Measurements from ENCODE around the gene KRT32. TPM values are rescaled to one million over a fixed set of nuclear protein-coding genes. Genes with fewer than 3 reads are reported as not detected.
A peak's percentile ranks its signal among the peaks of the same experiment; 100 is the strongest.

KRT32 gene
- total and polyA plus RNA-seq, 2 donors (not counting 1 experiment from before 2014, with no cell fraction given), result not detected

DNA sequence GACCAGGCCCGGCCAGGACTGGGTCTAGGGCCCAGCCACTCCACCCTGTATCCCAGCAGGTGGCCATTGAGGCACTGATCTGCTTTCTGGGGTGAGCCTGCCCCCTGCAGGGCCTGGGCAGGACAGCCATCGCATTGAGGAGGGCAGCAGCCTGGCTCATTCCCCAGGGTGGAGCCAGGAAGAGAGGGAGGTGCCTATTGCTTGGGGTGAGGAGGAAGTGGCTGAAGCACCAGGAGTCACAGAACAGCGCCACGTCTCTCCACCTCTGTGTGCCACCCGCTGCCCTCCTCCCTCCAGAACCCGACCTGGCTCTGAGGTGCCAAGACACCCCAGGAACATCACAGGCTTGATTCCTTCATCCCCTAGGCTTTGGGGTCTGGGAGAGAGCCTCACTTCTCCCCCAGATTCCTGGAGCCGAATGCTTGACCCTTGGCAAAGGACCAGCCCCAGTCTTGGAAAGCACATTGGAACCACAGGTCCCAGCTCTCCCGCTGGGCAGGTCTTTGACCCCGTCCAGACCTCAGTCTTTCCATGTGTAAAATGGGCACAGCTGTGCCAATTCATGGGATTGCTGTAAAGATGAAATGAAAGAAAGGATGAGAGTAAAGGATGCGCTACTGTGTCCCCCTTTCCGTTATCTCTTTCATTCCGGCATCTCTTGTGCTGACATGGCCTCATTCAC, 29.8 kb upstream of the KRT32 start:
- intact Hi-C loops (cut with micrococcal nuclease), result no loop called here
- Histone ChIP-seq H4K20me1 (ENCODE audit: control insufficient read depth, insufficient read depth, low read length, poor library complexity, severe bottlenecking) (no peaks in the 10 kb centered on the region), H3K4me3 (ENCODE audit: control extremely low read depth in 1 of 5, extremely low read depth in 1 of 5, insufficient read depth in 1 of 5, low read depth in 2 of 5, low read length in 4 of 5) (no peak overlapping the region), H3K4me2 (replicated peaks; ENCODE audit: low read depth, low read length, poor library complexity, severe bottlenecking) (peak overlapping the region; percentile 19), H2AFZ (ENCODE audit: insufficient read depth, low read depth, low read length, poor library complexity, severe bottlenecking) (no peak overlapping the region), H3K4me1 (ENCODE audit: control insufficient read depth in 2 of 2, insufficient read depth in 2 of 2, low read length in 2 of 2) (peaks cover 0 to 20% of the 10 kb centered on the region in 2 donors), H3K79me2 (ENCODE audit: control insufficient read depth, insufficient read depth, low read length) (no peaks in the 10 kb centered on the region), H3K9ac (ENCODE audit: low read length) (no peak overlapping the region), H3K9me3 (ENCODE audit: control extremely low read depth in 1 of 3, control insufficient read depth in 2 of 3, insufficient read depth in 1 of 3, low read length in 2 of 3) (peaks cover 0 to 17% (median 0%) of the 10 kb centered on the region in 3 donors), H3K27me3 (replicated peaks in 1 of 4; ENCODE audit: control extremely low read depth in 1 of 4, control insufficient read depth in 3 of 4, insufficient read depth in 4 of 4, low read length in 3 of 4) (peaks cover 0 to 3% (median 0%) of the 10 kb centered on the region in 4 experiments), H3K36me3 (replicated peaks in 1 of 2; ENCODE audit: control extremely low read depth in 1 of 2, control insufficient read depth in 1 of 2, extremely low read depth in 1 of 2, insufficient read depth in 2 of 2, low read length in 1 of 2) (no peaks in the 10 kb centered on the region), H3K27ac (ENCODE audit: low read length in 2 of 2) (no peak overlapping the region)
- Mint-ChIP-seq H3K27ac (no peak overlapping the region), H3K9me3 (ENCODE audit: insufficient read depth) (no peaks in the 10 kb centered on the region), H3K4me3 (no peak overlapping the region), H3K4me1 (peaks cover 6% of the 10 kb centered on the region), H3K27me3 (peaks cover 36% of the 10 kb centered on the region)
- no peak for TF ChIP-seq EZH2 (IDR thresholded peaks at IDR 0.05; ENCODE audit: borderline replicate concordance, insufficient read depth, low read depth, low read length, poor library complexity, severe bottlenecking)
- TF ChIP-seq, protein P1, sequence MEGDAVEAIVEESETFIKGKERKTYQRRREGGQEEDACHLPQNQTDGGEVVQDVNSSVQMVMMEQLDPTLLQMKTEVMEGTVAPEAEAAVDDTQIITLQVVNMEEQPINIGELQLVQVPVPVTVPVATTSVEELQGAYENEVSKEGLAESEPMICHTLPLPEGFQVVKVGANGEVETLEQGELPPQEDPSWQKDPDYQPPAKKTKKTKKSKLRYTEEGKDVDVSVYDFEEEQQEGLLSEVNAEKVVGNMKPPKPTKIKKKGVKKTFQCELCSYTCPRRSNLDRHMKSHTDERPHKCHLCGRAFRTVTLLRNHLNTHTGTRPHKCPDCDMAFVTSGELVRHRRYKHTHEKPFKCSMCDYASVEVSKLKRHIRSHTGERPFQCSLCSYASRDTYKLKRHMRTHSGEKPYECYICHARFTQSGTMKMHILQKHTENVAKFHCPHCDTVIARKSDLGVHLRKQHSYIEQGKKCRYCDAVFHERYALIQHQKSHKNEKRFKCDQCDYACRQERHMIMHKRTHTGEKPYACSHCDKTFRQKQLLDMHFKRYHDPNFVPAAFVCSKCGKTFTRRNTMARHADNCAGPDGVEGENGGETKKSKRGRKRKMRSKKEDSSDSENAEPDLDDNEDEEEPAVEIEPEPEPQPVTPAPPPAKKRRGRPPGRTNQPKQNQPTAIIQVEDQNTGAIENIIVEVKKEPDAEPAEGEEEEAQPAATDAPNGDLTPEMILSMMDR (IDR thresholded peaks at IDR 0.05), result no peak
- POLR2A ChIA-PET, result no interaction called here
- 47% methylated on average over 10 of the region's 12 CpGs for WGBS (ENCODE audit: insufficient coverage)
- CTCF ChIA-PET, result no interaction called here
- ATAC-seq (ENCODE audit: low read depth) (peak; percentile 47), DNase-seq (peak; percentile 28)

DNA sequence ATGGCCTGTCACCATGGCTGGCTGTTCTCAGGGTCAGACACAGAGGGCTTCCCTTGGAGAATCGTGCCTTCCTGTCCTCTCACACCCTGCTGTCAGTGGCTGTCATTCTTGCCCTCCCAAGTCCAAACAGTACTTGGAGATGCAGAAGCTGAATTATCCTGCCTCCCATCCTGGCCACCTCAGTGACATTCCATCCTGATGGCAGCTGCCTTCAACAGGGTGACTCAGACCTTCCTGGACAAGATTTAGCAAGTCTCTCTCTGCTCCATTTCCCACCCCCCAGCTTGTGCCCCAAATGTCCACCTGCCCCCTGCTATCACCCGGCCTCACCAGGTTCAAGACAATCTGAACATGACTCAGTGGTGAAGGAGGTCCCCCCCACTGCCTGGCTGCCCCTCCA, 27.3 kb upstream of the KRT32 start:
- no peak overlapping the region for H3K27ac Mint-ChIP-seq
- ATAC-seq (ENCODE audit: low read depth) (no peak), DNase-seq (no peak)
- no peaks in the 10 kb centered on the region for H3K79me2 ChIP-seq (ENCODE audit: control insufficient read depth, insufficient read depth, low read length)
- 85% methylated on average over 2 of the region's 2 CpGs for WGBS (ENCODE audit: insufficient coverage)
- no peak for TF ChIP-seq EZH2 (IDR thresholded peaks at IDR 0.05; ENCODE audit: borderline replicate concordance, insufficient read depth, low read depth, low read length, poor library complexity, severe bottlenecking)
- TF ChIP-seq, protein P1 (IDR thresholded peaks at IDR 0.05), result no peak
- intact Hi-C loops (cut with micrococcal nuclease), result no loop called here
- H3K27me3 Mint-ChIP-seq, result peaks cover 26% of the 10 kb centered on the region
- no peak overlapping the region for H3K27ac ChIP-seq (ENCODE audit: low read length in 2 of 2)
- peaks cover 0 to 20% of the 10 kb centered on the region in 2 donors for H3K4me1 ChIP-seq (ENCODE audit: control insufficient read depth in 2 of 2, insufficient read depth in 2 of 2, low read length in 2 of 2)
- H2AFZ ChIP-seq (ENCODE audit: insufficient read depth, low read depth, low read length, poor library complexity, severe bottlenecking), result no peak overlapping the region
- H3K36me3 ChIP-seq (replicated peaks in 1 of 2; ENCODE audit: control extremely low read depth in 1 of 2, control insufficient read depth in 1 of 2, extremely low read depth in 1 of 2, insufficient read depth in 2 of 2, low read length in 1 of 2), result no peaks in the 10 kb centered on the region
- H3K4me3 ChIP-seq (ENCODE audit: control extremely low read depth in 1 of 5, extremely low read depth in 1 of 5, insufficient read depth in 1 of 5, low read depth in 2 of 5, low read length in 4 of 5), result no peak overlapping the region
- ChIA-PET CTCF (interaction anchor here (1.2 kb wide), 1 partner anchor 55 kb away, joined by 3 read pairs; no protein-coding TSS in a partner anchor), POLR2A (no interaction called here)
- H4K20me1 ChIP-seq (ENCODE audit: control insufficient read depth, insufficient read depth, low read length, poor library complexity, severe bottlenecking), result no peaks in the 10 kb centered on the region
- H3K4me3 Mint-ChIP-seq, result no peak overlapping the region
- H3K9me3 ChIP-seq (ENCODE audit: control extremely low read depth in 1 of 3, control insufficient read depth in 2 of 3, insufficient read depth in 1 of 3, low read length in 2 of 3), result peaks cover 0 to 14% (median 0%) of the 10 kb centered on the region in 3 donors
- no peak overlapping the region for H3K9ac ChIP-seq (ENCODE audit: low read length)
- H3K9me3 Mint-ChIP-seq (ENCODE audit: insufficient read depth), result no peaks in the 10 kb centered on the region
- peaks cover 0 to 2% (median 0%) of the 10 kb centered on the region in 4 experiments for H3K27me3 ChIP-seq (replicated peaks in 1 of 4; ENCODE audit: control extremely low read depth in 1 of 4, control insufficient read depth in 3 of 4, insufficient read depth in 4 of 4, low read length in 3 of 4)
- peaks cover 6% of the 10 kb centered on the region for H3K4me1 Mint-ChIP-seq
- no peak overlapping the region for H3K4me2 ChIP-seq (replicated peaks; ENCODE audit: low read depth, low read length, poor library complexity, severe bottlenecking)

Data from B cell (primary cell).